ENCODE results near the gene PIGV. TPM values are rescaled to one million over a fixed set of nuclear protein-coding genes. Genes with fewer than 3 reads are reported as not detected.

PIGV gene
- total RNA-seq = 10 to 100 TPM; 11.8 to 15.2 (median 13.7) TPM

- TF ChIP-seq, protein P1, sequence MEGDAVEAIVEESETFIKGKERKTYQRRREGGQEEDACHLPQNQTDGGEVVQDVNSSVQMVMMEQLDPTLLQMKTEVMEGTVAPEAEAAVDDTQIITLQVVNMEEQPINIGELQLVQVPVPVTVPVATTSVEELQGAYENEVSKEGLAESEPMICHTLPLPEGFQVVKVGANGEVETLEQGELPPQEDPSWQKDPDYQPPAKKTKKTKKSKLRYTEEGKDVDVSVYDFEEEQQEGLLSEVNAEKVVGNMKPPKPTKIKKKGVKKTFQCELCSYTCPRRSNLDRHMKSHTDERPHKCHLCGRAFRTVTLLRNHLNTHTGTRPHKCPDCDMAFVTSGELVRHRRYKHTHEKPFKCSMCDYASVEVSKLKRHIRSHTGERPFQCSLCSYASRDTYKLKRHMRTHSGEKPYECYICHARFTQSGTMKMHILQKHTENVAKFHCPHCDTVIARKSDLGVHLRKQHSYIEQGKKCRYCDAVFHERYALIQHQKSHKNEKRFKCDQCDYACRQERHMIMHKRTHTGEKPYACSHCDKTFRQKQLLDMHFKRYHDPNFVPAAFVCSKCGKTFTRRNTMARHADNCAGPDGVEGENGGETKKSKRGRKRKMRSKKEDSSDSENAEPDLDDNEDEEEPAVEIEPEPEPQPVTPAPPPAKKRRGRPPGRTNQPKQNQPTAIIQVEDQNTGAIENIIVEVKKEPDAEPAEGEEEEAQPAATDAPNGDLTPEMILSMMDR (IDR thresholded peaks at IDR 0.05) = peak in 2 of 3 experiments; percentile 29 to 32
- TF ChIP-seq POLR2AphosphoS5 (IDR thresholded peaks at IDR 0.05) = peak; percentile 75 to 96
- TF ChIP-seq EP300 (IDR thresholded peaks at IDR 0.05) = no peak
- TF ChIP-seq POLR2A (IDR thresholded peaks at IDR 0.05; ENCODE audit: low read depth) = peak; percentile 79
- WGBS = 0% methylated on average over 36 of the region's 63 CpGs
- Histone ChIP-seq H3K27ac (replicated peaks in 1 of 4) (peak within 1 kb of the TSS; percentile 90 to 98 (median 98)), H3K36me3 (peaks cover 0 to 14% (median 0%) of the 10 kb centered on the region in 4 donors), H3K4me3 (peak within 1 kb of the TSS; percentile 67 to 90 (median 72)), H3K9me3 (no peaks in the 10 kb centered on the region), H3K27me3 (no peaks in the 10 kb centered on the region), H3K4me1 (peaks cover 46 to 73% (median 59%) of the 10 kb centered on the region in 4 donors)
- intact Hi-C loops (cut with DNase I) = loop anchor here (2.0 to 10.0 kb wide), 4 partner anchors 63 to 185 kb away; no protein-coding TSS in a partner anchor
- peak; percentile 96 for DNase-seq (ENCODE audit: extremely low spot score)
Measured at GRCh38 chr1:26787706-26788514, at the start of gene PIGV. TSS of gene PIGV (plus strand) at chr1:26787950. CDS start at chr1:26790816, 2,866 bp downstream.

- Histone ChIP-seq H3K36me3 (peaks cover 30 to 74% (median 54%) of the 10 kb centered on the region in 4 donors), H3K9me3 (no peaks in the 10 kb centered on the region), H3K4me3 (no peak overlapping the region), H3K4me1 (peaks cover 35 to 60% (median 42%) of the 10 kb centered on the region in 4 donors), H3K27me3 (no peaks in the 10 kb centered on the region), H3K27ac (replicated peaks in 1 of 4) (peak overlapping the region in 1 of 4 donors; percentile 3)
- 76% methylated on average over 4 of the region's 4 CpGs for WGBS
- no peak for TF ChIP-seq EP300 (IDR thresholded peaks at IDR 0.05)
- no peak for TF ChIP-seq POLR2A (IDR thresholded peaks at IDR 0.05; ENCODE audit: low read depth)
- TF ChIP-seq, protein P1 (IDR thresholded peaks at IDR 0.05) = no peak
- TF ChIP-seq POLR2AphosphoS5 (IDR thresholded peaks at IDR 0.05) = no peak
- no peak for DNase-seq (ENCODE audit: extremely low spot score)
- intact Hi-C loops (cut with DNase I) = no loop called here
Measured at GRCh38 chr1:26739329-26739914, 48.3 kb upstream of the PIGV start.

DNA sequence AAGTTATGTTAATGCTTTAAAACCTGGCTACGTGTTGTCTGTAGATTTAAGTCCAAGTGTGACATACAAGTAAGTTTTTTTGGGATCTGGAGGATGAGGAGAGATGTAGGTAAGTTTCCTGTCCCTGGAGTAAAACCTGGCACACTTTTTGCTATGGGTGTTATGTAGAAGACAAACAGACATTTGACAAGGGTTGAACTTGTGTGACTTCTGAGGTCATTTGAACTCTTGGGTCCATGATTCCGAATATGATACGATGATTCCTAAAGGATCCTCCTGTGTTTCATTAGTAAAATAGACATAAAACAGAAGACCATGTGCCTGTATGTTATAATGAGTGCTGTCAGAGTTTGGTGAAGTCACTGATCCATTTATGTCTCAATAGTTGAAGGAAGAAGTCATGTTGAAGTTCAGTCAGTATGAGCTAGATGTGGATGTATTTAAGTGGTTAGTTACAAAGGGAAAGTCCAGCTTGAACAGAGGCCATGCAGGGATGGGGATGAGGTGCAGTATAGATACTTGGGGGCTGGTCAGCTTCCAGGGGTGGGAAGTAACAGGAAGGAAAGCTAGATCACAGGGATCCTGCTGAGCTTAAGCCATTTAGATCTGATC lies 47.6 kb upstream of the PIGV start:
- Histone ChIP-seq H3K4me1 (peaks cover 38 to 60% (median 43%) of the 10 kb centered on the region in 4 donors), H3K9me3 (no peaks in the 10 kb centered on the region), H3K4me3 (no peak overlapping the region), H3K27ac (replicated peaks in 1 of 4) (peak overlapping the region in 1 of 4 donors; percentile 3), H3K36me3 (peaks cover 26 to 69% (median 51%) of the 10 kb centered on the region in 4 donors), H3K27me3 (no peaks in the 10 kb centered on the region)
- TF ChIP-seq, protein P1 (IDR thresholded peaks at IDR 0.05) = no peak
- TF ChIP-seq POLR2A (IDR thresholded peaks at IDR 0.05; ENCODE audit: low read depth) (no peak), EP300 (IDR thresholded peaks at IDR 0.05) (no peak), POLR2AphosphoS5 (IDR thresholded peaks at IDR 0.05) (no peak)
- intact Hi-C loops (cut with DNase I) = no loop called here
- no peak for DNase-seq (ENCODE audit: extremely low spot score)
- WGBS = 74% methylated on average over 3 of the region's 3 CpGs

GRCh38 chr1:26740952-26741351 lies 46.8 kb upstream of the PIGV start:
- Histone ChIP-seq H3K4me3 (no peak overlapping the region), H3K36me3 (peaks cover 19 to 70% (median 50%) of the 10 kb centered on the region in 4 donors)
- intact Hi-C loops (cut with DNase I) = no loop called here

More at GRCh38 chr1:26740952-26741351, 46.8 kb upstream of the PIGV start:
- no peaks in the 10 kb centered on the region for H3K9me3 ChIP-seq
- DNase-seq (ENCODE audit: extremely low spot score) = no peak
- no peaks in the 10 kb centered on the region for H3K27me3 ChIP-seq
- no peak for TF ChIP-seq EP300 (IDR thresholded peaks at IDR 0.05)
- TF ChIP-seq, protein P1 (IDR thresholded peaks at IDR 0.05) = no peak
- TF ChIP-seq POLR2AphosphoS5 (IDR thresholded peaks at IDR 0.05) = no peak
- no peak for TF ChIP-seq POLR2A (IDR thresholded peaks at IDR 0.05; ENCODE audit: low read depth)
- WGBS = 55% methylated on average over 5 of the region's 5 CpGs
- peaks cover 46 to 65% (median 52%) of the 10 kb centered on the region in 4 donors for H3K4me1 ChIP-seq
- no peak overlapping the region for H3K27ac ChIP-seq (replicated peaks in 1 of 4)

Data from esophagus muscularis mucosa (tissue), 4 donors.